Suprapubic skin (tissue), 4 donors: Measurements from ENCODE around the gene NFYC.

Source experiments
- CTCF ChIP-seq, 2 donors: fragments of 200-600 bp in 1 of 2; fragments of 450-650 bp in 1 of 2; sonication (generic) in 1 of 2; IDR thresholded peaks; one replicate each; pipeline ENCODE4 v1.5.1; 2016 to 2019; ENCODE audit warnings: antibody characterized with exemption in 2 of 2, mild to moderate bottlenecking in 1 of 2, moderate library complexity in 1 of 2
- POLR2A ChIP-seq, 2 donors: fragments of 450-650 bp; IDR thresholded peaks; one replicate each; pipeline ENCODE4 v1.6.1; 2017; ENCODE audit warnings: antibody characterized with exemption in 2 of 2, mild to moderate bottlenecking in 2 of 2, moderate library complexity in 2 of 2
- POLR2AphosphoS5 ChIP-seq, 3 donors: sonication (generic); formaldehyde crosslinking; IDR thresholded peaks; one replicate each; pipeline ENCODE4 v1.6.1; 2017; ENCODE audit warnings: antibody characterized with exemption in 3 of 3

- TF ChIP-seq CTCF (IDR thresholded peaks at IDR 0.05) (no peak), POLR2A (IDR thresholded peaks at IDR 0.05) (no peak), POLR2AphosphoS5 (IDR thresholded peaks at IDR 0.05) (no peak)
These were observed 51.9 kb downstream of the NFYC start for GRCh38 chr1:40743452-40743851.
